Measurements from ENCODE around the gene WWOX.

The WWOX gene

GRCh38 chr16:78240459-78241222 is 141.2 kb downstream of the WWOX start:
- no peak for TF ChIP-seq CTCF (IDR thresholded peaks at IDR 0.05; ENCODE audit: control extremely low read depth, extremely low read depth, low read depth, missing control alignments)
- no peak for DNase-seq (ENCODE audit: extremely low spot score)
- CTCF ChIA-PET = interaction anchor here (0.7 to 1.1 kb wide), 2 partner anchors 11 to 118 kb away, joined by 3 to 4 read pairs; no protein-coding TSS in a partner anchor
- POLR2A ChIA-PET = no interaction called here

DNA sequence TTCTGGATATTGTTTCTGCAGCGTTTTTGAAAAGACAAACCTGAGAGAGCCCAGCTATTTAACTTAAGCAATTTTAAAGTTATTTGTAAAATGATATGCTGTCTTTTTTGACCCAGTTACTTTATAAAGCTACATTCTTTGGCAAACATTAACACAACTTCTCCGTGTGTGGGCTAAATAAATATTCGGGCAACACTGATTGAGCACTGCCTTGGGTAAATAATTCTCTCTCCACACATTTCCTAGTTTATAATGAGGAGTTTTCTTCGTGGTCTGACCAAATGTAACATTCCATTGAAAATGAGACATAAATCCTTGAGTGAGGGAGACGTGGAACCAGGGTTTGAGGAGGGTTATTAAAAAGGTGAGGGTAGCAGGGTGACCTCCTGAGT is 142.8 kb downstream of the WWOX start:
- ChIA-PET POLR2A (no interaction called here), CTCF (no interaction called here)
- no peak for TF ChIP-seq CTCF (IDR thresholded peaks at IDR 0.05; ENCODE audit: control extremely low read depth, extremely low read depth, low read depth, missing control alignments)
- DNase-seq (ENCODE audit: extremely low spot score) = no peak

- DNase-seq (ENCODE audit: extremely low spot score) = no peak
- POLR2A ChIA-PET = no interaction called here
- CTCF ChIA-PET = interaction anchor here (1.2 kb wide), 1 partner anchor 8 kb away, joined by 3 read pairs; no protein-coding TSS in a partner anchor
- TF ChIP-seq CTCF (IDR thresholded peaks at IDR 0.05; ENCODE audit: control extremely low read depth, extremely low read depth, low read depth, missing control alignments) = no peak
These were observed 144.9 kb downstream of the WWOX start for GRCh38 chr16:78244131-78244895.

GRCh38 chr16:78246559-78246958 is 147.1 kb downstream of the WWOX start:
- ChIA-PET CTCF (no interaction called here), POLR2A (no interaction called here)
- no peak for TF ChIP-seq CTCF (IDR thresholded peaks at IDR 0.05; ENCODE audit: control extremely low read depth, extremely low read depth, low read depth, missing control alignments)
- DNase-seq (ENCODE audit: extremely low spot score) = no peak

DNA sequence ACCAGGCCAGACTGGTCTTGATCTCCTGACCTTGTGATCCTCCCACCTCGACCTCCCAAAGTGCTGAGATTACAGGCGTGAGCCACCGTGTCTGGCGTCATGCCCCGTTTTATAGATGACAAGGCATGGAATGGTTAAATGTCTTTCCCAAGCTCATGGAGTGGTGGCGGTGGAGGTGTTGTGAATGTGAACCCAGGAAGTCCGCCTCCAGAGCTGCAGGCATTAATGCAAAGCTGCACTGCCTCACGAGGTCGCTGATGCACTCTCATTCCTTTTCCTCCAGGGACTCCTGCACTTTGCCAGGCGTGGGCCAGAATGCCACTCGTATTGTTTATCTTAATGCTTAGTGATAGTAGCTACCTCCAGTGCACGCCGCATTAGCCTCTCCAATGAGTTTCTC is 149.6 kb downstream of the WWOX start:
- POLR2A ChIA-PET = no interaction called here
- TF ChIP-seq CTCF (IDR thresholded peaks at IDR 0.05; ENCODE audit: control extremely low read depth, extremely low read depth, low read depth, missing control alignments) = no peak
- CTCF ChIA-PET = no interaction called here
- DNase-seq (ENCODE audit: extremely low spot score) = no peak

- ChIA-PET POLR2A (no interaction called here), CTCF (no interaction called here)
- TF ChIP-seq CTCF (IDR thresholded peaks at IDR 0.05; ENCODE audit: control extremely low read depth, extremely low read depth, low read depth, missing control alignments) = no peak
- no peak for DNase-seq (ENCODE audit: extremely low spot score)
These were observed 150.4 kb downstream of the WWOX start for GRCh38 chr16:78249832-78250231.
